ENCODE measurements around the gene KDM2A. TPM values are rescaled to one million over a fixed set of nuclear protein-coding genes. Genes with fewer than 3 reads are reported as not detected.

KDM2A gene
- total and polyA plus RNA-seq, 2 of the 13 experiments (the other 11 are each of a cell fraction or from before 2014, with no cell fraction given): 31.3 to 31.4 TPM

DNA sequence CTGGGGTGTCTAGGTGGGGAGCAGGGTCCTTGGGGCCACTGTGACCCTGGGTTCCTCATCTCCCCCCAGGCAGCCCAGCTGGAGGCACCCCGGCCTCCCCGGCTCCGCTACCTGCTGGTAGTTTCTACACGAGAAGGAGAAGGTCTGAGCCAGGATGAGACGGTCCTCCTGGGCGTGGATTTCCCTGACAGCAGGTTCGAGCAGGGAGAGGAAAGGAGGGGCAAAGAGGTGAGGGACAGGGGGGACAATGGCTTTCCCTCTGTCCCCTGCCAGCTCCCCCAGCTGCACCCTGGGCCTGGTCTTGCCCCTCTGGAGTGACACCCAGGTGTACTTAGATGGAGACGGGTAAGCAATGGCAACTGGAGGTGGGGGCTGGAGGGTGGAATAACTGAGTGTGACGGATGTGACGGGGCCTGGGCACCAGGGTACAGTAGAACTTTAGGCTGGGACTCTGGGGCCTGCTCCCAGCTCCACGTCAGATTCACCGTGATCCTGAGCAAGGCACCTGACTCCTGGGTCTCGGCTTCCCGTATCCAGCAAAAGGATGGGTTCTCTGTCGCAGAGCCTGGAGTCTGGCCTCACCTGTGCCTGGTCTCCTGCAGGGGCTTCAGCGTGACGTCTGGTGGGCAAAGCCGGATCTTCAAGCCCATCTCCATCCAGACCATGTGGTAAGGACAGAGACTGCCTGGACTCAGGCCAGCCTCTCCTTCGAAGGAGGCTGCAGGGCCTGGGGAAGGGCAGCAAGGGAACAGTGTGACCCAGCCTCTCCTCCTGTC, 187.9 kb downstream of the KDM2A start:
- H3K4me3 ChIP-seq (replicated peaks in 1 of 3; ENCODE audit: insufficient read depth in 1 of 3, low read depth in 2 of 3, low read length in 3 of 3): no peak overlapping the region
- DNase-seq (ENCODE audit: low spot score): no peak
- H3K9me3 ChIP-seq (ENCODE audit: low read length): no peaks in the 10 kb centered on the region
- H3K27ac ChIP-seq (ENCODE audit: extremely low read length, insufficient read depth, low read length): no peak overlapping the region
- FAIRE-seq: no peak
- no peak overlapping the region for H2AFZ ChIP-seq (ENCODE audit: low read length)
- ATAC-seq: no peak
- H4K20me1 ChIP-seq (ENCODE audit: insufficient read depth, low read length): no peaks in the 10 kb centered on the region
- BruUV-seq (replicated peaks): no TSS peak
- peaks cover 20% of the 10 kb centered on the region for H3K4me1 ChIP-seq (ENCODE audit: insufficient read depth, low read length)
- WGBS (ENCODE audit: low lambda C conversion rate): 95% methylated on average over 16 of the region's 19 CpGs
- H3K79me2 ChIP-seq (ENCODE audit: insufficient read depth, low read length): peaks cover 5% of the 10 kb centered on the region
- H3K9ac ChIP-seq (ENCODE audit: insufficient read depth, low read depth, low read length): no peak overlapping the region
- CTCF ChIA-PET (ENCODE audit: low intra/inter-chr PET ratio, low total read pairs): no interaction called here
- no peak for TF ChIP-seq ZNF260 (CRISPR knock-in tag; IDR thresholded peaks at IDR 0.05; ENCODE audit: borderline replicate concordance, low read depth)
- TF ChIP-seq ZSCAN21 (CRISPR knock-in tag; IDR thresholded peaks at IDR 0.05; ENCODE audit: borderline replicate concordance): no peak
- no peak for TF ChIP-seq ZNF431 (CRISPR knock-in tag; IDR thresholded peaks at IDR 0.05; ENCODE audit: borderline replicate concordance, low read depth)
- TF ChIP-seq SALL1 (CRISPR knock-in tag; IDR thresholded peaks at IDR 0.05): no peak
- no peak for TF ChIP-seq ZNF432 (CRISPR knock-in tag; IDR thresholded peaks at IDR 0.05; ENCODE audit: borderline replicate concordance)
- TF ChIP-seq, protein P1, sequence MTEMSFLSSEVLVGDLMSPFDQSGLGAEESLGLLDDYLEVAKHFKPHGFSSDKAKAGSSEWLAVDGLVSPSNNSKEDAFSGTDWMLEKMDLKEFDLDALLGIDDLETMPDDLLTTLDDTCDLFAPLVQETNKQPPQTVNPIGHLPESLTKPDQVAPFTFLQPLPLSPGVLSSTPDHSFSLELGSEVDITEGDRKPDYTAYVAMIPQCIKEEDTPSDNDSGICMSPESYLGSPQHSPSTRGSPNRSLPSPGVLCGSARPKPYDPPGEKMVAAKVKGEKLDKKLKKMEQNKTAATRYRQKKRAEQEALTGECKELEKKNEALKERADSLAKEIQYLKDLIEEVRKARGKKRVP (CRISPR knock-in tag; IDR thresholded peaks at IDR 0.05): no peak
- TF ChIP-seq, protein P2, sequence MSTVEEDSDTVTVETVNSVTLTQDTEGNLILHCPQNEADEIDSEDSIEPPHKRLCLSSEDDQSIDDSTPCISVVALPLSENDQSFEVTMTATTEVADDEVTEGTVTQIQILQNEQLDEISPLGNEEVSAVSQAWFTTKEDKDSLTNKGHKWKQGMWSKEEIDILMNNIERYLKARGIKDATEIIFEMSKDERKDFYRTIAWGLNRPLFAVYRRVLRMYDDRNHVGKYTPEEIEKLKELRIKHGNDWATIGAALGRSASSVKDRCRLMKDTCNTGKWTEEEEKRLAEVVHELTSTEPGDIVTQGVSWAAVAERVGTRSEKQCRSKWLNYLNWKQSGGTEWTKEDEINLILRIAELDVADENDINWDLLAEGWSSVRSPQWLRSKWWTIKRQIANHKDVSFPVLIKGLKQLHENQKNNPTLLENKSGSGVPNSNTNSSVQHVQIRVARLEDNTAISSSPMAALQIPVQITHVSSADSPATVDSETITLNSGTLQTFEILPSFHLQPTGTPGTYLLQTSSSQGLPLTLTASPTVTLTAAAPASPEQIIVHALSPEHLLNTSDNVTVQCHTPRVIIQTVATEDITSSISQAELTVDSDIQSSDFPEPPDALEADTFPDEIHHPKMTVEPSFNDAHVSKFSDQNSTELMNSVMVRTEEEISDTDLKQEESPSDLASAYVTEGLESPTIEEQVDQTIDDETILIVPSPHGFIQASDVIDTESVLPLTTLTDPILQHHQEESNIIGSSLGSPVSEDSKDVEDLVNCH (CRISPR knock-in tag; IDR thresholded peaks at IDR 0.05): no peak
- TF ChIP-seq, protein P3, sequence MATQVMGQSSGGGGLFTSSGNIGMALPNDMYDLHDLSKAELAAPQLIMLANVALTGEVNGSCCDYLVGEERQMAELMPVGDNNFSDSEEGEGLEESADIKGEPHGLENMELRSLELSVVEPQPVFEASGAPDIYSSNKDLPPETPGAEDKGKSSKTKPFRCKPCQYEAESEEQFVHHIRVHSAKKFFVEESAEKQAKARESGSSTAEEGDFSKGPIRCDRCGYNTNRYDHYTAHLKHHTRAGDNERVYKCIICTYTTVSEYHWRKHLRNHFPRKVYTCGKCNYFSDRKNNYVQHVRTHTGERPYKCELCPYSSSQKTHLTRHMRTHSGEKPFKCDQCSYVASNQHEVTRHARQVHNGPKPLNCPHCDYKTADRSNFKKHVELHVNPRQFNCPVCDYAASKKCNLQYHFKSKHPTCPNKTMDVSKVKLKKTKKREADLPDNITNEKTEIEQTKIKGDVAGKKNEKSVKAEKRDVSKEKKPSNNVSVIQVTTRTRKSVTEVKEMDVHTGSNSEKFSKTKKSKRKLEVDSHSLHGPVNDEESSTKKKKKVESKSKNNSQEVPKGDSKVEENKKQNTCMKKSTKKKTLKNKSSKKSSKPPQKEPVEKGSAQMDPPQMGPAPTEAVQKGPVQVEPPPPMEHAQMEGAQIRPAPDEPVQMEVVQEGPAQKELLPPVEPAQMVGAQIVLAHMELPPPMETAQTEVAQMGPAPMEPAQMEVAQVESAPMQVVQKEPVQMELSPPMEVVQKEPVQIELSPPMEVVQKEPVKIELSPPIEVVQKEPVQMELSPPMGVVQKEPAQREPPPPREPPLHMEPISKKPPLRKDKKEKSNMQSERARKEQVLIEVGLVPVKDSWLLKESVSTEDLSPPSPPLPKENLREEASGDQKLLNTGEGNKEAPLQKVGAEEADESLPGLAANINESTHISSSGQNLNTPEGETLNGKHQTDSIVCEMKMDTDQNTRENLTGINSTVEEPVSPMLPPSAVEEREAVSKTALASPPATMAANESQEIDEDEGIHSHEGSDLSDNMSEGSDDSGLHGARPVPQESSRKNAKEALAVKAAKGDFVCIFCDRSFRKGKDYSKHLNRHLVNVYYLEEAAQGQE (IDR thresholded peaks at IDR 0.05; ENCODE audit: borderline replicate concordance in 1 of 2, low read depth in 1 of 2, low read length in 2 of 2): no peak
- no peak overlapping the region for H3K4me2 ChIP-seq (ENCODE audit: low read depth, low read length)
- peaks cover 0 to 2% of the 10 kb centered on the region in 2 experiments; a peak in 3 of 5 replicates for H3K36me3 ChIP-seq (replicated peaks in 1 of 2; ENCODE audit: control insufficient read depth in 1 of 2, insufficient read depth in 2 of 2, low read length in 2 of 2)
- intact Hi-C loops (cut with micrococcal nuclease; ENCODE audit: unreplicated experiment) (no loop called here), in situ Hi-C loops (cut with HindIII; ENCODE audit: extremely low pct_ligation_motif_present, low pct_unique_long_range_greater_than_20kb) (no loop called here)
- no peaks in the 10 kb centered on the region for H3K27me3 ChIP-seq (ENCODE audit: control insufficient read depth in 1 of 2, insufficient read depth in 2 of 2, low read length in 2 of 2)
- POLR2A ChIA-PET: no interaction called here
